Fibroblast of villous mesenchyme (primary cell): ENCODE data around the gene DHRS4. TPM values are rescaled to one million over a fixed set of nuclear protein-coding genes. Genes with fewer than 3 reads are reported as not detected.
A peak's percentile ranks its signal among the peaks of the same experiment; 100 is the strongest.

ENCODE experiments used
- DNase-seq: peaks from one replicate; pipeline ENCODE4 v3.0.0-alpha.2; 2010; ENCODE audit warnings: low read depth
- H3K4me3 ChIP-seq: 2 replicates; pipeline ENCODE4 v1.5.1; 2011; ENCODE audit warnings: low read depth, mild to moderate bottlenecking, low read length
- CTCF ChIP-seq: IDR thresholded peaks from 2 replicates; pipeline ENCODE4 v1.5.1; 2012; ENCODE audit warnings: low read depth, mild to moderate bottlenecking, low read length; ENCODE audit not compliant: insufficient read depth
- total RNA-seq: library from RNA; depleted of rRNA; stranded (reverse); fragments of >200 nt; gene quantifications from 2 replicates; pipeline ENCODE4 v1.2.3, GENCODE V29; 2012

Gene DHRS4
- total RNA-seq, 1 donor: 39.7 TPM

GRCh38 chr14:23922545-23922944, 31.0 kb upstream of the DHRS4 start:
- DNase-seq: no peak
- TF ChIP-seq CTCF: no peak
- no peak overlapping the region for H3K4me3 ChIP-seq

- no peak for DNase-seq
- no peak overlapping the region for H3K4me3 ChIP-seq
- no peak for TF ChIP-seq CTCF
Measured at GRCh38 chr14:23925523-23926075, 28.0 kb upstream of the DHRS4 start.

GRCh38 chr14:23926543-23926942, 27.0 kb upstream of the DHRS4 start:
- TF ChIP-seq CTCF: no peak
- H3K4me3 ChIP-seq: no peak overlapping the region
- no peak for DNase-seq

- H3K4me3 ChIP-seq: no peak overlapping the region
- DNase-seq: no peak
- no peak for TF ChIP-seq CTCF
Measured at GRCh38 chr14:23929136-23929535, 24.4 kb upstream of the DHRS4 start.

GRCh38 chr14:23929822-23930294, 23.7 kb upstream of the DHRS4 start:
- no peak overlapping the region for H3K4me3 ChIP-seq
- TF ChIP-seq CTCF: peak; percentile 97
- DNase-seq: peak; percentile 68

GRCh38 chr14:23930742-23931141, 22.8 kb upstream of the DHRS4 start:
- no peak overlapping the region for H3K4me3 ChIP-seq
- TF ChIP-seq CTCF: no peak
- peak; percentile 45 for DNase-seq

- DNase-seq: no peak
- TF ChIP-seq CTCF: no peak
Measured at GRCh38 chr14:23931721-23932289, 21.8 kb upstream of the DHRS4 start.

More at GRCh38 chr14:23931721-23932289, 21.8 kb upstream of the DHRS4 start:
- H3K4me3 ChIP-seq: no peak overlapping the region
